Measurements from ENCODE around the gene LRRC56.

LRRC56 gene

GRCh38 chr11:536841-537621 is at the start of gene LRRC56:
LRRC56 (plus strand) TSS chr11:537527; CDS start chr11:540685, 3,158 bp downstream.
- peak; percentile 81 to 84 (median 83) for DNase-seq (ENCODE audit: low read depth in 3 of 3)

GRCh38 chr11:487571-488021 is 49.7 kb upstream of the LRRC56 start:
- DNase-seq (ENCODE audit: low read depth in 3 of 3): no peak

GRCh38 chr11:488062-488461 is 49.3 kb upstream of the LRRC56 start:
- DNase-seq (ENCODE audit: low read depth in 3 of 3): no peak

- DNase-seq (ENCODE audit: low read depth in 3 of 3): no peak
These were observed 48.7 kb upstream of the LRRC56 start for GRCh38 chr11:488579-488978.

GRCh38 chr11:488992-489391 is 48.3 kb upstream of the LRRC56 start:
- DNase-seq (ENCODE audit: low read depth in 3 of 3): no peak

GRCh38 chr11:489610-490185 is 47.6 kb upstream of the LRRC56 start:
- no peak for DNase-seq (ENCODE audit: low read depth in 3 of 3)

- no peak for DNase-seq (ENCODE audit: low read depth in 3 of 3)
These were observed 47.0 kb upstream of the LRRC56 start for GRCh38 chr11:490186-490929.

GRCh38 chr11:490930-491260 is 46.4 kb upstream of the LRRC56 start:
- DNase-seq (ENCODE audit: low read depth in 3 of 3): no peak

- no peak for DNase-seq (ENCODE audit: low read depth in 3 of 3)
These were observed 46.0 kb upstream of the LRRC56 start for GRCh38 chr11:491358-491757.

- no peak for DNase-seq (ENCODE audit: low read depth in 3 of 3)
These were observed 44.7 kb upstream of the LRRC56 start for GRCh38 chr11:492427-493226.

- no peak for DNase-seq (ENCODE audit: low read depth in 3 of 3)
These were observed 42.4 kb upstream of the LRRC56 start for GRCh38 chr11:494761-495536.

- no peak for DNase-seq (ENCODE audit: low read depth in 3 of 3)
These were observed 41.8 kb upstream of the LRRC56 start for GRCh38 chr11:495537-495931.

GRCh38 chr11:496834-497564 is 40.3 kb upstream of the LRRC56 start:
- DNase-seq (ENCODE audit: low read depth in 3 of 3): no peak

GRCh38 chr11:497565-498296 is 39.6 kb upstream of the LRRC56 start:
- no peak for DNase-seq (ENCODE audit: low read depth in 3 of 3)

- no peak for DNase-seq (ENCODE audit: low read depth in 3 of 3)
These were observed 38.8 kb upstream of the LRRC56 start for GRCh38 chr11:498297-499181.

GRCh38 chr11:499201-500076 is 37.9 kb upstream of the LRRC56 start:
- no peak for DNase-seq (ENCODE audit: low read depth in 3 of 3)

GRCh38 chr11:501001-501682 is 36.2 kb upstream of the LRRC56 start:
- DNase-seq (ENCODE audit: low read depth in 3 of 3): no peak
